ENCODE data around the gene CELA2B. TPM values are rescaled to one million over a fixed set of nuclear protein-coding genes. Genes with fewer than 3 reads are reported as not detected.

Gene CELA2B
- total RNA-seq, 1 experiment from 2014 or later = not detected

GRCh38 chr1:15507278-15507677 is 31.4 kb downstream of the CELA2B start:
- Mint-ChIP-seq H3K27me3 (ENCODE audit: unreplicated experiment) (no peaks in the 10 kb centered on the region), H3K36me3 (ENCODE audit: insufficient read depth, unreplicated experiment) (peaks cover 5% of the 10 kb centered on the region), H3K4me3 (ENCODE audit: low read depth, unreplicated experiment) (no peak overlapping the region), H3K9me3 (ENCODE audit: low read depth, unreplicated experiment) (no peaks in the 10 kb centered on the region), H3K4me1 (ENCODE audit: low read depth, unreplicated experiment) (peaks cover 7% of the 10 kb centered on the region), H3K27ac (ENCODE audit: unreplicated experiment) (no peak overlapping the region)
- CTCF ChIA-PET = no interaction called here
- intact Hi-C loops (cut with micrococcal nuclease; ENCODE audit: unreplicated experiment) = no loop called here
- no peak for TF ChIP-seq CTCF (IDR thresholded peaks at IDR 0.05; ENCODE audit: unreplicated experiment)
- BruUV-seq (replicated peaks) = no TSS peak
- DNase-seq = no peak

GRCh38 chr1:15508700-15509487 is 33.0 kb downstream of the CELA2B start:
- CTCF ChIA-PET = interaction anchor here (0.6 kb wide), 1 partner anchor 113 kb away, joined by 4 read pairs; no protein-coding TSS in a partner anchor
- intact Hi-C loops (cut with micrococcal nuclease; ENCODE audit: unreplicated experiment) = no loop called here
- Mint-ChIP-seq H3K4me1 (ENCODE audit: low read depth, unreplicated experiment) (peaks cover 7% of the 10 kb centered on the region), H3K9me3 (ENCODE audit: low read depth, unreplicated experiment) (no peaks in the 10 kb centered on the region), H3K4me3 (ENCODE audit: low read depth, unreplicated experiment) (no peak overlapping the region), H3K36me3 (ENCODE audit: insufficient read depth, unreplicated experiment) (peaks cover 5% of the 10 kb centered on the region), H3K27me3 (ENCODE audit: unreplicated experiment) (no peaks in the 10 kb centered on the region), H3K27ac (ENCODE audit: unreplicated experiment) (no peak overlapping the region)
- DNase-seq = no peak
- no TSS peak for BruUV-seq (replicated peaks)
- no peak for TF ChIP-seq CTCF (IDR thresholded peaks at IDR 0.05; ENCODE audit: unreplicated experiment)

- Mint-ChIP-seq H3K36me3 (ENCODE audit: insufficient read depth, unreplicated experiment) (no peaks in the 10 kb centered on the region), H3K4me3 (ENCODE audit: low read depth, unreplicated experiment) (no peak overlapping the region), H3K27ac (ENCODE audit: unreplicated experiment) (no peak overlapping the region), H3K27me3 (ENCODE audit: unreplicated experiment) (no peaks in the 10 kb centered on the region), H3K4me1 (ENCODE audit: low read depth, unreplicated experiment) (peaks cover 7% of the 10 kb centered on the region), H3K9me3 (ENCODE audit: low read depth, unreplicated experiment) (no peaks in the 10 kb centered on the region)
- no TSS peak for BruUV-seq (replicated peaks)
- no peak for DNase-seq
- CTCF ChIA-PET = interaction anchor here (0.6 kb wide), 1 partner anchor 112 kb away, joined by 4 read pairs; no protein-coding TSS in a partner anchor
- intact Hi-C loops (cut with micrococcal nuclease; ENCODE audit: unreplicated experiment) = no loop called here
- TF ChIP-seq CTCF (IDR thresholded peaks at IDR 0.05; ENCODE audit: unreplicated experiment) = no peak
These were observed 33.7 kb downstream of the CELA2B start for GRCh38 chr1:15509586-15509985.

GRCh38 chr1:15510611-15511405 is 34.9 kb downstream of the CELA2B start:
- Mint-ChIP-seq H3K27me3 (ENCODE audit: unreplicated experiment) (no peaks in the 10 kb centered on the region), H3K36me3 (ENCODE audit: insufficient read depth, unreplicated experiment) (no peaks in the 10 kb centered on the region), H3K4me1 (ENCODE audit: low read depth, unreplicated experiment) (peaks cover 7% of the 10 kb centered on the region), H3K9me3 (ENCODE audit: low read depth, unreplicated experiment) (no peaks in the 10 kb centered on the region), H3K27ac (ENCODE audit: unreplicated experiment) (no peak overlapping the region), H3K4me3 (ENCODE audit: low read depth, unreplicated experiment) (no peak overlapping the region)
- BruUV-seq (replicated peaks) = no TSS peak
- intact Hi-C loops (cut with micrococcal nuclease; ENCODE audit: unreplicated experiment) = no loop called here
- DNase-seq = no peak
- TF ChIP-seq CTCF (IDR thresholded peaks at IDR 0.05; ENCODE audit: unreplicated experiment) = no peak
- CTCF ChIA-PET = no interaction called here

All from Calu3 (cell line).